Esophagus squamous epithelium (tissue), 5 donors: ENCODE data around the gene SNX14. TPM values are rescaled to one million over a fixed set of nuclear protein-coding genes. Genes with fewer than 3 reads are reported as not detected.

Source experiments
- DNase-seq: peaks from one replicate; lab custom pipeline; 2025; lab: John Stamatoyannopoulos, UW
- H3K27ac ChIP-seq, 4 donors: fragments of 200-600 bp; sonication (generic); one replicate each; pipeline ENCODE4 v1.5.1; 2016 to 2019; ENCODE audit warnings: mild to moderate bottlenecking in 1 of 4
- H3K27me3 ChIP-seq, 4 donors: fragments of 200-600 bp; sonication (generic); 1 replicate in 3 of 4; 2 replicates in 1 of 4; pipeline versions ENCODE4 v1.5.1 to v1.6.0; 2017 to 2021; ENCODE audit warnings: antibody characterized with exemption in 1 of 4
- H3K36me3 ChIP-seq, 3 donors: fragments of 200-600 bp; sonication (generic); one replicate each; pipeline ENCODE4 v1.5.1; 2016 to 2019
- H3K4me1 ChIP-seq, 3 donors: fragments of 200-600 bp; sonication (generic); one replicate each; pipeline ENCODE4 v1.5.1; 2017 to 2019
- H3K4me3 ChIP-seq, 4 donors: fragments of 200-600 bp; sonication (generic); 1 replicate in 3 of 4; 2 replicates in 1 of 4; pipeline ENCODE4 v1.5.1; 2016 to 2019; ENCODE audit warnings: mild to moderate bottlenecking in 2 of 4, moderate library complexity in 1 of 4
- H3K9me3 ChIP-seq, 3 donors: fragments of 200-600 bp; sonication (generic); one replicate each; pipeline ENCODE4 v1.5.1; 2016 to 2019
- POLR2A ChIP-seq, 4 donors: fragments of 450-650 bp; IDR thresholded peaks; one replicate each; pipeline ENCODE4 v1.6.1; 2017; ENCODE audit warnings: antibody characterized with exemption in 4 of 4, mild to moderate bottlenecking in 4 of 4, moderate library complexity in 3 of 4
- WGBS, 2 donors: methylation state at CpG; one replicate each; pipeline ENCODE4 v1.1.5; 2018; 5-methylcytosine and 5-hydroxymethylcytosine counted together
- intact Hi-C: fragments of 100-400 bp; cut with DNase I; formaldehyde crosslinking; loops from one replicate; pipeline ENCODE4 v1.15.0; 2022
- total RNA-seq, 4 donors: library from RNA; depleted of rRNA; stranded (reverse); fragments of >200 nt; gene quantifications; one replicate each; pipeline ENCODE4 v1.1.0, GENCODE V29; 2016
- TF ChIP-seq, protein P1 (sequence below), 6 experiments: fragments of 450-650 bp in 4 of 6; fragments of 200-600 bp in 2 of 6; sonication (generic) in 2 of 6; IDR thresholded peaks; one replicate each; pipeline ENCODE4 v1.5.1; 2016 to 2019; ENCODE audit warnings: antibody characterized with exemption in 6 of 6, mild to moderate bottlenecking in 4 of 6, moderate library complexity in 4 of 6
- donor health status: DM: yes; HTN: yes; CAD: no.

Gene SNX14
- total RNA-seq, 4 donors from 2014 or later: 40.5 to 52.3 (median 46.2) TPM

DNA sequence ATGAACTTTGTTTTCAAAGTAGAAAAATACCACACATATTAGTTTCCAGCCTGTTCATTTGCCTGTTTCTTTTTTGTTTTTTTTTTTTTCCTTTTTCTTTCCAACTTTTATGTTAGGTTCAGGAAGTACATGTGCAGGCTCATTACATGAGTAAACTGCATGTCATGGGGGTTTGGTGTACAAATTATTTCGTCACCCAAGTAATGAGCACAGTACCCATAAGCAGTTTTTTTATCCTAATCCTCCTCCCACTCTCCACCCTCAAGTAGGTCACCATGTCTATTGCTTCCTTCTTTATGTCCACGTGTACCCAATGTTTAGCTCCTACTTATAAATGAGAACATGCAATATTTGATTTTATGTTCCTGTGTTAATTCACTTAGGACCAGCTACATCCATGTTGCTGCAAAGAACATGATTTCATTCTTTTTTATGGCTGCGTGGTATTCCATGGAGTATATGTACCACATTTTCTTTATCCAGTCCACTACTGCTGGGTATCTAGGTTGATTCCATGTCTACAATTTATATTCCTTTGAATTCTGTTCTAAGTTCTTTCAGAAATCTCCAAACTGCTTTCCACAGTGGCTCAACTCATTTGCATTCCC is 31.8 kb downstream of the SNX14 start:
- no peak for DNase-seq
- Histone ChIP-seq H3K4me3 (no peak overlapping the region), H3K4me1 (no peaks in the 10 kb centered on the region), H3K9me3 (no peaks in the 10 kb centered on the region), H3K27ac (no peak overlapping the region), H3K36me3 (peaks cover 0 to 58% (median 0%) of the 10 kb centered on the region in 3 donors), H3K27me3 (no peaks in the 10 kb centered on the region)
- 76 to 80% methylated on average over 3 of the region's 3 CpGs for WGBS, 2 donors
- intact Hi-C loops: no loop called here
- no peak for TF ChIP-seq POLR2A (IDR thresholded peaks at IDR 0.05)
- TF ChIP-seq, protein P1, sequence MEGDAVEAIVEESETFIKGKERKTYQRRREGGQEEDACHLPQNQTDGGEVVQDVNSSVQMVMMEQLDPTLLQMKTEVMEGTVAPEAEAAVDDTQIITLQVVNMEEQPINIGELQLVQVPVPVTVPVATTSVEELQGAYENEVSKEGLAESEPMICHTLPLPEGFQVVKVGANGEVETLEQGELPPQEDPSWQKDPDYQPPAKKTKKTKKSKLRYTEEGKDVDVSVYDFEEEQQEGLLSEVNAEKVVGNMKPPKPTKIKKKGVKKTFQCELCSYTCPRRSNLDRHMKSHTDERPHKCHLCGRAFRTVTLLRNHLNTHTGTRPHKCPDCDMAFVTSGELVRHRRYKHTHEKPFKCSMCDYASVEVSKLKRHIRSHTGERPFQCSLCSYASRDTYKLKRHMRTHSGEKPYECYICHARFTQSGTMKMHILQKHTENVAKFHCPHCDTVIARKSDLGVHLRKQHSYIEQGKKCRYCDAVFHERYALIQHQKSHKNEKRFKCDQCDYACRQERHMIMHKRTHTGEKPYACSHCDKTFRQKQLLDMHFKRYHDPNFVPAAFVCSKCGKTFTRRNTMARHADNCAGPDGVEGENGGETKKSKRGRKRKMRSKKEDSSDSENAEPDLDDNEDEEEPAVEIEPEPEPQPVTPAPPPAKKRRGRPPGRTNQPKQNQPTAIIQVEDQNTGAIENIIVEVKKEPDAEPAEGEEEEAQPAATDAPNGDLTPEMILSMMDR (IDR thresholded peaks at IDR 0.05): no peak

DNA sequence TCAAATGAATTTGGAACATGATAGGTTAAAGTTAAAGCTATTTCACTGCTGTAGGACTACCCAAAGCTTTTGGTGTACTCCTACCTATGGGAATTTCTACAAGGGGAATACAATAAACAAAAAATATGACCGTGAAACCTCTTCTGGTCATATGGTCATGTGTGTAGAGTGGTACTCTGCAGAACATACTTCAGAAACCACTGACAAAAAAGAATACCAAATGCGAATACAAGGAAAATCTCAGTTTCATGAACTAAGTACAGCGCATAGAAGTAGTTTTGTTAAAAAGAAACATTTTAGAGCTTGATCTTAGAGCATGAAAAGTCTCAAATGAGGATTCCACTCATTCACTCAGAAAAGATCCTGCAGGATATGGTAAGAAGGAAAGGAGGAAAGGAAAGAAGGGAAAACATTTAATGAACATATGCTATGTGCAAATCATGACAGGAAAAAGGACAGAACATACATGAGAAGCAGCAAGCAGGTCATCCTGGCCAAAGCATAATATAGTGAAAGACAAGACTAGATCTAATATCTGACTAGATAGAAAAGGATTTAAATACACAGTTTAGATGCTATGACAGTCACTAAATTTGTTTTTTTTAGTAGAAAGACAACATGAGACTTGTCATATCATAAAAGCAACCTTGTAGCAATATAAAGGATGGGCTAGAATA is 36.5 kb downstream of the SNX14 start:
- H3K27ac ChIP-seq: no peak overlapping the region
- no peaks in the 10 kb centered on the region for H3K4me1 ChIP-seq
- H3K9me3 ChIP-seq: no peaks in the 10 kb centered on the region
- no peaks in the 10 kb centered on the region for H3K27me3 ChIP-seq
- H3K4me3 ChIP-seq: no peak overlapping the region
- H3K36me3 ChIP-seq: peaks cover 0 to 63% (median 7%) of the 10 kb centered on the region in 3 donors
- intact Hi-C loops: no loop called here
- WGBS, 2 donors: 92 to 93% methylated on average over 3 of the region's 3 CpGs
- no peak for DNase-seq
- TF ChIP-seq, protein P1 (IDR thresholded peaks at IDR 0.05): no peak
- TF ChIP-seq POLR2A (IDR thresholded peaks at IDR 0.05): no peak

DNA sequence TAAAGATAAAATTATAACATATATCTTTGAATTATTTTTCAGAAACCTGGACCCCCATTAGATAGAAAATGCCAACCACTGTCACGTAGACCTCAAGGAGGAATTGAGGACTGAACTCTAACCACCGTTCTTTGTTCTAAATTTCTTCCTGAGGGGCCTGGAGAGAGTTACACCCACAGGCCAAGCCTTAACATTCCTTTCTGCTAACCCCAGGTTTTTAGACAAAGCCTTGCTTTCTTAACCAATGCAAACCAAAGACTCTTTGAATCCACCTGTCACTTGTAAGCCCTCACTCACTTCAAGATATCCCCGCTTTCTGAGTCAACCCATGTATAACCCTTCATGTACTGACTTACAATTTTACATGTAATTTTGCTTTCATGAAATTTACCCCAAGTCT is 41.0 kb downstream of the SNX14 start:
- peaks cover 0 to 70% (median 7%) of the 10 kb centered on the region in 3 donors for H3K36me3 ChIP-seq
- no peak for TF ChIP-seq POLR2A (IDR thresholded peaks at IDR 0.05)
- TF ChIP-seq, protein P1 (IDR thresholded peaks at IDR 0.05): no peak
- no peak overlapping the region for H3K4me3 ChIP-seq
- H3K9me3 ChIP-seq: no peaks in the 10 kb centered on the region
- 85 to 93% methylated on average over 3 of the region's 3 CpGs for WGBS, 2 donors
- H3K4me1 ChIP-seq: no peaks in the 10 kb centered on the region
- H3K27me3 ChIP-seq: no peaks in the 10 kb centered on the region
- no peak for DNase-seq
- no peak overlapping the region for H3K27ac ChIP-seq
- intact Hi-C loops: no loop called here

DNA sequence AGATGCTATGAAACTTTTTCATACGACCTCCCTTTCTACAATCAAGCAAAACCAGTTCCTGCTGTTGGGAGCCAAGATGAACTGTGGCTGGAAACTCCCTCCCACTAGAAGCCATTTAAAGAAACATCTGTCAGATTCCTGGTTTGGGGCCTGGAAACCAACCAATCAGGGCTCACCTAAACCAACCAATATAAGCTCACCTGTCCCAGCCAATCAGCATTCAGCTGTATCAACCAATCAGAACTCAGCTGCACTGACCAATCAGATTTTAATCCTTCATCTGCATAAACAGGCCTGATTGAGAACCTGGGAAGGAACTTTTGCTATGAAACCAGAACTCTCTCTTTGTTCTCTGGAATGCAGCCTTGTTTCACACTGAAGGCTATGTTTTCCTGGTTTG is 42.4 kb downstream of the SNX14 start:
- no peaks in the 10 kb centered on the region for H3K9me3 ChIP-seq
- no peak overlapping the region for H3K4me3 ChIP-seq
- H3K27me3 ChIP-seq: no peaks in the 10 kb centered on the region
- intact Hi-C loops: no loop called here
- H3K27ac ChIP-seq: no peak overlapping the region
- H3K4me1 ChIP-seq: no peaks in the 10 kb centered on the region
- no peak for TF ChIP-seq POLR2A (IDR thresholded peaks at IDR 0.05)
- DNase-seq: no peak
- peaks cover 0 to 73% (median 7%) of the 10 kb centered on the region in 3 donors for H3K36me3 ChIP-seq
- 40 to 67% methylated on average over 1 of the region's 1 CpG for WGBS, 2 donors

DNA sequence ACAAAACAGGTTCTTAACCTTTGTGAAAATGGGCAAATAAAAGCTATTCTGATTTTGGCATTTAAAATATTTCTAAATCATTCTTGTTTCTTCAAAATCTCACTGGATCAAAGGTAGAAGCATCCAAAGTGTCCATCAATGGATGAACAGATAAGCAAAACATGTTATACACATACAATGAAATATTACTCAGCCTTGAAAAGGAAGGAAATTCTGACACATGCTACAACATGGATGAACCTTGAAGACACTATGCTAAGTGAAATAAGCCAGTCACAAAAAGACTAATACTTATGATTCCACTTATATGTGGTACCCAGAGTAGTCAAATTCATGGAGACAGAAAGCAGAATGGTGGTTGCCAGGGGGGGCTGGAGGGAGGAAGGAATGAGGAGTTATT is 45.9 kb downstream of the SNX14 start:
- no peak for TF ChIP-seq POLR2A (IDR thresholded peaks at IDR 0.05)
- TF ChIP-seq, protein P1 (IDR thresholded peaks at IDR 0.05): no peak
- no peaks in the 10 kb centered on the region for H3K27me3 ChIP-seq
- H3K36me3 ChIP-seq: peaks cover 0 to 82% (median 5%) of the 10 kb centered on the region in 3 donors
- H3K4me3 ChIP-seq: no peak overlapping the region
- no peaks in the 10 kb centered on the region for H3K9me3 ChIP-seq
- no peak for DNase-seq
- no peaks in the 10 kb centered on the region for H3K4me1 ChIP-seq
- intact Hi-C loops: no loop called here
- no peak overlapping the region for H3K27ac ChIP-seq
